GM18511 (cell line): ENCODE data around the gene ACADVL.
"Not testable (repeated sequence)": the region's sequence is repeated elsewhere in the genome, so short reads cannot be mapped to it uniquely, and the experiment has no call there.

ENCODE experiments used
- ATAC-seq: cut with Tn5 transposase; IDR thresholded peaks from one replicate; pipeline ENCODE4 v1.9.1; 2021; ENCODE audit warnings: mild to moderate bottlenecking, moderate library complexity; ENCODE audit not compliant: unreplicated experiment

Gene ACADVL

GRCh38 chr17:7234083-7234951 is 14.6 kb downstream of the ACADVL start, which contains the start of gene DVL2:
Gene DVL2, minus strand, starts transcription at chr17:7234517. Its CDS starts 255 bp downstream, at chr17:7234262.
- ATAC-seq, result peak; percentile 65

- ATAC-seq, result no peak
These were observed 16.2 kb downstream of the ACADVL start for GRCh38 chr17:7235693-7236665.

GRCh38 chr17:7236808-7237207 is 17.1 kb downstream of the ACADVL start:
- no peak for ATAC-seq

- no peak for ATAC-seq
These were observed 17.6 kb downstream of the ACADVL start for GRCh38 chr17:7237266-7237760.

GRCh38 chr17:7237761-7238419 is 18.2 kb downstream of the ACADVL start:
- ATAC-seq, result no peak

- ATAC-seq, result no peak
These were observed 18.8 kb downstream of the ACADVL start for GRCh38 chr17:7238420-7239090.

- peak; percentile 56 for ATAC-seq
These were observed 19.6 kb downstream of the ACADVL start, which contains the start of gene PHF23 for GRCh38 chr17:7239091-7240027. Gene PHF23, minus strand, starts transcription at chr17:7239457. Its CDS starts 178 bp downstream, at chr17:7239279.

GRCh38 chr17:7240375-7240774 is 20.6 kb downstream of the ACADVL start:
- ATAC-seq, result no peak

- no peak for ATAC-seq
These were observed 21.5 kb downstream of the ACADVL start for GRCh38 chr17:7241090-7241733.

GRCh38 chr17:7241783-7242716 is 22.3 kb downstream of the ACADVL start, which contains the start of gene GABARAP:
Gene GABARAP, minus strand, starts transcription at chr17:7242449. Its CDS starts 119 bp downstream, at chr17:7242330.
- ATAC-seq, result peak; percentile 36

GRCh38 chr17:7242717-7243452 is 23.1 kb downstream of the ACADVL start:
- ATAC-seq, result peak; percentile 43

GRCh38 chr17:7243453-7243729 is 23.7 kb downstream of the ACADVL start:
- ATAC-seq, result no peak

GRCh38 chr17:7243838-7244237 is 24.1 kb downstream of the ACADVL start:
- ATAC-seq, result not testable (repeated sequence)

- ATAC-seq, result no peak
These were observed 27.0 kb downstream of the ACADVL start for GRCh38 chr17:7246779-7247178.

- no peak for ATAC-seq
These were observed 29.1 kb downstream of the ACADVL start for GRCh38 chr17:7248796-7249195.

- no peak for ATAC-seq
These were observed 29.5 kb downstream of the ACADVL start for GRCh38 chr17:7249214-7249613.

GRCh38 chr17:7249830-7250229 is 30.1 kb downstream of the ACADVL start:
- ATAC-seq, result no peak
